Gastrocnemius medialis (tissue), 4 donors: ENCODE measurements around the gene AADACL4. TPM values are rescaled to one million over a fixed set of nuclear protein-coding genes. Genes with fewer than 3 reads are reported as not detected.
"Not testable (repeated sequence)": the region's sequence is repeated elsewhere in the genome, so short reads cannot be mapped to it uniquely, and the experiment has no call there.

Experiments
- ATAC-seq, 2 donors: fragments of 150-250 bp; one replicate each; pipeline ENCODE4 v1.9.1; 2016
- DNase-seq, 2 donors: peaks; one replicate each; pipeline ENCODE4 v3.0.0-alpha.2; 2019
- H3K27ac ChIP-seq, 4 donors: fragments of 200-600 bp; sonication (generic); 1 replicate in 1 of 4; 2 replicates in 3 of 4; pipeline ENCODE4 v1.5.1; 2016 to 2018; ENCODE audit warnings: mild to moderate bottlenecking in 2 of 4, moderate library complexity in 1 of 4
- H3K27me3 ChIP-seq, 3 donors: fragments of 200-600 bp; sonication (generic) in 2 of 3; 1 replicate in 1 of 3; 2 replicates in 2 of 3; pipeline versions ENCODE4 v1.5.1 to v1.6.0; 2016 to 2019; ENCODE audit warnings: mild to moderate bottlenecking in 1 of 3, moderate library complexity in 1 of 3
- H3K36me3 ChIP-seq, 2 donors: fragments of 200-600 bp; sonication (generic) in 1 of 2; one replicate each; pipeline ENCODE4 v1.5.1; 2017 to 2018
- H3K4me1 ChIP-seq, 2 donors: fragments of 200-600 bp; sonication (generic) in 1 of 2; one replicate each; pipeline ENCODE4 v1.5.1; 2016 to 2017; ENCODE audit warnings: mild to moderate bottlenecking in 2 of 2
- H3K4me3 ChIP-seq, 4 donors: fragments of 200-600 bp; sonication (generic) in 3 of 4; 1 replicate in 1 of 4; 2 replicates in 3 of 4; pipeline ENCODE4 v1.5.1; 2016 to 2019; ENCODE audit warnings: mild to moderate bottlenecking in 2 of 4
- H3K9me3 ChIP-seq, 3 donors: fragments of 200-600 bp; sonication (generic) in 2 of 3; 1 replicate in 1 of 3; 2 replicates in 2 of 3; pipeline ENCODE4 v1.5.1; 2016 to 2019
- CTCF ChIP-seq, 5 experiments: fragments of 450-650 bp in 3 of 5; fragments of 200-600 bp in 2 of 5; sonication (generic) in 2 of 5; IDR thresholded peaks in 4 of 5; conservative IDR thresholded peaks in 1 of 5; 1 replicate in 4 of 5; 2 replicates in 1 of 5; pipeline ENCODE4 v1.5.1; 2016 to 2019; ENCODE audit warnings: antibody characterized with exemption in 5 of 5, mild to moderate bottlenecking in 3 of 5, moderate library complexity in 3 of 5
- POLR2A ChIP-seq, 2 donors: fragments of 450-650 bp; IDR thresholded peaks; one replicate each; pipeline ENCODE4 v1.6.1; 2017; ENCODE audit warnings: antibody characterized with exemption in 2 of 2, mild to moderate bottlenecking in 2 of 2, moderate library complexity in 2 of 2
- in situ Hi-C, 4 donors: fragments of 200-750 bp; cut with MboI; loops; one replicate each; pipeline versions ENCODE4 v1.15.0 to v1.8.0; 2017; ENCODE audit warnings: low sequenced_read_pairs in 4 of 4
- intact Hi-C: fragments of 100-400 bp; cut with DNase I; formaldehyde crosslinking; loops from one replicate; pipeline ENCODE4 v1.15.1; 2023; ENCODE audit warnings: low total_unique reads
- total RNA-seq, 4 donors: library from RNA; depleted of rRNA; stranded (reverse); fragments of >200 nt; gene quantifications; one replicate each; pipeline versions ENCODE4 v1.1.0 to v1.2.3, GENCODE V29; 2016

The AADACL4 gene
- total RNA-seq, 4 donors from 2014 or later: not detected

- intact Hi-C loops (no loop called here), in situ Hi-C loops (no loop called here)
- DNase-seq: no peak
- no peaks in the 10 kb centered on the region for H3K36me3 ChIP-seq
- TF ChIP-seq CTCF (IDR thresholded peaks at IDR 0.05 in 4 of 5, conservative IDR thresholded peaks at IDR 0.05 in 1 of 5) (no peak), POLR2A (IDR thresholded peaks at IDR 0.05) (no peak)
- no peak overlapping the region for H3K4me3 ChIP-seq
- H3K27ac ChIP-seq: no peak overlapping the region
- no peaks in the 10 kb centered on the region for H3K27me3 ChIP-seq
- no peaks in the 10 kb centered on the region for H3K9me3 ChIP-seq
- H3K4me1 ChIP-seq: no peaks in the 10 kb centered on the region
- ATAC-seq: no peak
Measured at GRCh38 chr1:12709091-12709491, 65.2 kb downstream of the AADACL4 start.

- no peak for TF ChIP-seq POLR2A (IDR thresholded peaks at IDR 0.05)
- no peak for TF ChIP-seq CTCF (IDR thresholded peaks at IDR 0.05 in 4 of 5, conservative IDR thresholded peaks at IDR 0.05 in 1 of 5)
- Histone ChIP-seq H3K9me3 (no peaks in the 10 kb centered on the region), H3K27ac (no peak overlapping the region), H3K36me3 (no peaks in the 10 kb centered on the region), H3K4me3 (no peak overlapping the region), H3K27me3 (no peaks in the 10 kb centered on the region), H3K4me1 (no peaks in the 10 kb centered on the region)
- in situ Hi-C loops: no loop called here
- DNase-seq (no peak), ATAC-seq (no peak)
- intact Hi-C loops: no loop called here
Measured at GRCh38 chr1:12709696-12710095, 65.8 kb downstream of the AADACL4 start.

- Histone ChIP-seq H3K9me3 (no peaks in the 10 kb centered on the region), H3K36me3 (no peaks in the 10 kb centered on the region), H3K4me1 (no peaks in the 10 kb centered on the region), H3K27me3 (no peaks in the 10 kb centered on the region), H3K27ac (no peak overlapping the region), H3K4me3 (no peak overlapping the region)
- in situ Hi-C loops (no loop called here), intact Hi-C loops (no loop called here)
- ATAC-seq: no peak
- DNase-seq: no peak
- TF ChIP-seq POLR2A (IDR thresholded peaks at IDR 0.05): no peak
Measured at GRCh38 chr1:12711536-12711935, 67.7 kb downstream of the AADACL4 start.

- no peak for ATAC-seq
- intact Hi-C loops: no loop called here
- Histone ChIP-seq H3K9me3 (no peaks in the 10 kb centered on the region), H3K4me3 (no peak overlapping the region), H3K27me3 (no peaks in the 10 kb centered on the region), H3K4me1 (no peaks in the 10 kb centered on the region), H3K36me3 (no peaks in the 10 kb centered on the region), H3K27ac (no peak overlapping the region)
- TF ChIP-seq CTCF (IDR thresholded peaks at IDR 0.05 in 4 of 5, conservative IDR thresholded peaks at IDR 0.05 in 1 of 5) (no peak), POLR2A (IDR thresholded peaks at IDR 0.05) (no peak)
- DNase-seq: no peak
- in situ Hi-C loops: no loop called here
Measured at GRCh38 chr1:12712076-12712475, 68.2 kb downstream of the AADACL4 start.

GRCh38 chr1:12712929-12713328, 69.0 kb downstream of the AADACL4 start:
- Histone ChIP-seq H3K27me3 (no peaks in the 10 kb centered on the region), H3K27ac (no peak overlapping the region), H3K9me3 (no peaks in the 10 kb centered on the region), H3K4me1 (no peaks in the 10 kb centered on the region), H3K36me3 (no peaks in the 10 kb centered on the region), H3K4me3 (no peak overlapping the region)
- TF ChIP-seq CTCF (IDR thresholded peaks at IDR 0.05 in 4 of 5, conservative IDR thresholded peaks at IDR 0.05 in 1 of 5) (no peak), POLR2A (IDR thresholded peaks at IDR 0.05) (no peak)
- no peak for ATAC-seq
- DNase-seq: no peak
- intact Hi-C loops (no loop called here), in situ Hi-C loops (no loop called here)

- in situ Hi-C loops, H3K4me1 ChIP-seq, H3K27me3 ChIP-seq, intact Hi-C loops, H3K9me3 ChIP-seq, H3K4me3 ChIP-seq, ATAC-seq, DNase-seq, H3K36me3 ChIP-seq, H3K27ac ChIP-seq: not testable (repeated sequence)
Measured at GRCh38 chr1:12713651-12714050, 69.8 kb downstream of the AADACL4 start.
